Nephron (organoid): Measurements from ENCODE around the gene DIPK1B.

Source experiments
- H3K27ac Mint-ChIP-seq, 3 experiments: 2 replicates each; pipeline ENCODE4 v1.8.0; 2020; ENCODE audit warnings: mixed read lengths in 3 of 3, mild to moderate bottlenecking in 2 of 3, moderate library complexity in 1 of 3
- H3K27me3 Mint-ChIP-seq: 2 replicates; pipeline ENCODE4 v1.8.0; 2021; ENCODE audit warnings: low read depth, mild to moderate bottlenecking, moderate library complexity, mixed read lengths
- H3K36me3 Mint-ChIP-seq: 2 replicates; pipeline ENCODE4 v1.8.0; 2020; ENCODE audit warnings: low read depth, mixed read lengths
- H3K4me1 Mint-ChIP-seq: 2 replicates; pipeline ENCODE4 v1.8.0; 2020; ENCODE audit warnings: mixed read lengths
- H3K4me3 Mint-ChIP-seq, 3 experiments: 2 replicates each; pipeline ENCODE4 v1.8.0; 2020; ENCODE audit warnings: mild to moderate bottlenecking in 3 of 3, mixed read lengths in 3 of 3, moderate library complexity in 2 of 3
- H3K9me3 Mint-ChIP-seq: 2 replicates; pipeline ENCODE4 v1.8.0; 2020; ENCODE audit warnings: mixed read lengths
- CTCF ChIP-seq, 3 experiments: fragments of 200-600 bp; sonication (generic); IDR thresholded peaks; one replicate each; pipeline ENCODE4 v1.5.0; 2021; ENCODE audit warnings: antibody characterized with exemption in 3 of 3; ENCODE audit not compliant: unreplicated experiment in 3 of 3

DIPK1B gene

GRCh38 chr9:136691316-136692184 is 20.8 kb upstream of the DIPK1B start:
- Mint-ChIP-seq H3K4me3 (no peak overlapping the region), H3K4me1 (peaks cover 7% of the 10 kb centered on the region), H3K9me3 (no peaks in the 10 kb centered on the region), H3K27me3 (peaks cover 5% of the 10 kb centered on the region), H3K36me3 (no peaks in the 10 kb centered on the region), H3K27ac (peak overlapping the region in 1 of 3 experiments; percentile 27)
- no peak for TF ChIP-seq CTCF (IDR thresholded peaks at IDR 0.05; ENCODE audit: unreplicated experiment in 3 of 3)

- Mint-ChIP-seq H3K9me3 (no peaks in the 10 kb centered on the region), H3K4me3 (no peak overlapping the region), H3K27me3 (peaks cover 7% of the 10 kb centered on the region), H3K27ac (peak overlapping the region in 2 of 3 experiments; percentile 19 to 72), H3K36me3 (no peaks in the 10 kb centered on the region), H3K4me1 (peaks cover 11% of the 10 kb centered on the region)
- no peak for TF ChIP-seq CTCF (IDR thresholded peaks at IDR 0.05; ENCODE audit: unreplicated experiment in 3 of 3)
These were observed 19.9 kb upstream of the DIPK1B start for GRCh38 chr9:136692185-136693134.

- peaks cover 12% of the 10 kb centered on the region for H3K4me1 Mint-ChIP-seq
- H3K4me3 Mint-ChIP-seq: no peak overlapping the region
- H3K27me3 Mint-ChIP-seq: peaks cover 13% of the 10 kb centered on the region
- no peak for TF ChIP-seq CTCF (IDR thresholded peaks at IDR 0.05; ENCODE audit: unreplicated experiment in 3 of 3)
- peak overlapping the region in 2 of 3 experiments; percentile 19 to 72 for H3K27ac Mint-ChIP-seq
- H3K36me3 Mint-ChIP-seq: no peaks in the 10 kb centered on the region
- no peaks in the 10 kb centered on the region for H3K9me3 Mint-ChIP-seq
These were observed 19.3 kb upstream of the DIPK1B start for GRCh38 chr9:136693135-136693489.

- H3K27me3 Mint-ChIP-seq: peaks cover 18% of the 10 kb centered on the region
- H3K36me3 Mint-ChIP-seq: no peaks in the 10 kb centered on the region
- TF ChIP-seq CTCF (IDR thresholded peaks at IDR 0.05; ENCODE audit: unreplicated experiment in 3 of 3): no peak
- H3K9me3 Mint-ChIP-seq: no peaks in the 10 kb centered on the region
- no peak overlapping the region for H3K4me3 Mint-ChIP-seq
- peaks cover 12% of the 10 kb centered on the region for H3K4me1 Mint-ChIP-seq
- H3K27ac Mint-ChIP-seq: peak overlapping the region in 2 of 3 experiments; percentile 19 to 72
These were observed 18.7 kb upstream of the DIPK1B start for GRCh38 chr9:136693490-136694162.

GRCh38 chr9:136694163-136694871 is 18.1 kb upstream of the DIPK1B start:
- H3K27me3 Mint-ChIP-seq: peaks cover 25% of the 10 kb centered on the region
- no peak overlapping the region for H3K27ac Mint-ChIP-seq
- peaks cover 12% of the 10 kb centered on the region for H3K4me1 Mint-ChIP-seq
- no peaks in the 10 kb centered on the region for H3K9me3 Mint-ChIP-seq
- H3K36me3 Mint-ChIP-seq: no peaks in the 10 kb centered on the region
- peak; percentile 49 to 68 (median 55) for TF ChIP-seq CTCF (IDR thresholded peaks at IDR 0.05; ENCODE audit: unreplicated experiment in 3 of 3)
- H3K4me3 Mint-ChIP-seq: no peak overlapping the region
